GM10847 (cell line): Measurements from ENCODE around the gene KDM8.

Experiments used
- POLR2A ChIP-seq: IDR thresholded peaks from 2 replicates; pipeline ENCODE4 v1.6.1; 2011; ENCODE audit not compliant: insufficient read length; ENCODE audit errors: extremely low read depth

The KDM8 gene

DNA sequence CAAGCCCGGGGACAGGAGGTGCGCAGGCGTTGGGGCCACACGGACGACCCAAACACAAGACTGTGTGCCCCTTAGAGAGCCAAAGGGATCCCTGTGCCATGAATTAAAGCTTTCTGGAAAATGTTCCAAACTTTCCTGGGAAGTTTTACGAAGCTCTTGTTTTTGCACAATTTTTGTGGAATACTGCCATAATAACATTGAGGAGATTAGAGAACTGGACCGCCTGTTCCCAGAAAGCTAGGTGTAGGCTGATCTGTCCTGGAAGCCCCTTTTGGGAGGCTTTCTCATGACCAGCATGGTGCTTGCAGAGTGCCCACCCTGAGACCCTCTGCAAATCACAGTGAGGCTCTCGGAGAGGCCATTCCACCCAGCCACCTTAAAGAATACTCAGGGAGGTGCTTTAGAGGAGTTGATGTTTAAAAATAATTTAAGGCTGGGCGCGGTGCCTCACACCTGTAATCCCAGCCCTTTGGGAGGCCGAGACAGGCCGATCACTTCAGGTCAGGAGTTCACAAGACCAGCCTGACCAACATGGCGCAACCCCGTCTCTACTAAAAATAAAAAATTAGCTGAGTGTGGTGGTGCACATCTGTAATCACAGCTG lies 1.1 kb downstream of the KDM8 start:
- TF ChIP-seq POLR2A: no peak

DNA sequence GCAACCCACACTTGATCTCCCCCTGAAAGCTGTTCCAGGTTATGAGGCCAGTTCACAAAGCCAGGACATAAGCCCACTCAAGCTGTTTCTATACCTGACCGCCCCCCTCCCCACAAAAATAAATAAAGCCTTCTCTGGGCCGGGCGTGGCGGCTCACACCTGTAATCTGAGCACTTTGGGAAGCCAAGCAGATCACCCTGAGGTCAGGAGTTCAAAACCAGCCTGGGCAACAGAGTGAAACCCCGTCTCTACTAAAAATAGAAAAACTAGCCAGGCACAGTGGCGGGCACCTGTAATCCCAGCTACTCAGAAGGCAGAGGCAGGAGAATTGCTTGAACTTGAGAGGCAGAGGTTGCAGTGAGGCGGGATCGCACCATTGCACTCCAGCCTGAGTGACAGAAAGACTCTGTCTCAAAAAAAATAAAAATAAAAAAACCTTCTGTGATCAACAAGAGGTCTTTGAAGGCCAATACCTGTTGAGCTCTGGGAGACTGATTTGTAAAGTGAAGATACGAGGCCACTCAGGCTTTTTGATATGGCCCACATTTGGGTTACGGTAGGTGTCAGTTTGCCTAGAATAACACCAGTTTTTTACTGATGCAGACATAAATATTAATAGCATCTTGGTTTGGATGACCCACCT lies 2.2 kb downstream of the KDM8 start:
- no peak for TF ChIP-seq POLR2A

DNA sequence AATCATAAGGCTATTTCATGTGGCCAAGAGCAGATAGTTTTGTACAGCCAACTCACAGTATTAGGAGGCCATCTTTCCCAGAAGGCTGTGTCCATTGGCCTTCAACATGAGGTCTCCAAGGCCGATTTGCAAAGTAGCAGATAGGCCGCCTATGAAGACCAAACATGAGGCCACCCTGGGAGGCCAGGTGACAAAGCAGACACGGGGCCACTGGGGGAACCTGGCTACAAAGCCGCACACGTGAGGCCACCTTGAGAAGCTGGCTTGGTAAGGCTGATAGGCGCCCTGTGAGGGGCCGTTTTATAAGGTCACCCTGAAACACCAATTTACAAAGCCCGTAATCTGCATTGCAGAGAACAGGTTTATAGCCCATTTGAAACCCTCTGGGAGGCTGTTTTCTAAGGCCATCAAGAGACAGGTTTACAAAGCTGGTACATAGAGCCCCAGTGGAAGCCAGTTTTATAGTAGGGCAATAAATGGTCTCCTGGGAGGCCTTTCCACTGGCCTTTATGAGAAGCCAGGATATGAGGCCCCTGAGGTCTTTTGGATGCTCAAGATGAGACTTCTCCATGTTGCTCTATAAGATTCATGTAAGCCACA lies 4.9 kb downstream of the KDM8 start:
- TF ChIP-seq POLR2A: no peak

DNA sequence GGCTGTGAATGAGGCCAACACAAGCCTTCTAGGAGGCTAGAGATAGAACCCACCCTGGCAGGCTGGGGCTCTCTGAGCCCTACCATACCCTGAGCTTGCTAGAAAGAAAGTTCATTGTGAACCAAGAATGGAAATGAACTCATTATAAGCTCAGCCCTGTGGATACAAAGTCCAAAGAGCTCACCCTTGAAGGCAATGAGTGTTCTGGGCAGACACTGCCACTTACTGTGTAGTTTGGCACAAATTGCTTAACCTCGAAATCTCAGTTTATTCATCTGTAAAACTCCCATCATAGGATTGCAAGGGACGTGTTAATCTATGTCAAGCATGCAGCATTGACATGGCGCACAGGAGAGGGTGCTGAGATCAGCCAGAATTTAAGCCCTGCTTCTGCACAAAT lies 5.5 kb downstream of the KDM8 start:
- TF ChIP-seq POLR2A: no peak

DNA sequence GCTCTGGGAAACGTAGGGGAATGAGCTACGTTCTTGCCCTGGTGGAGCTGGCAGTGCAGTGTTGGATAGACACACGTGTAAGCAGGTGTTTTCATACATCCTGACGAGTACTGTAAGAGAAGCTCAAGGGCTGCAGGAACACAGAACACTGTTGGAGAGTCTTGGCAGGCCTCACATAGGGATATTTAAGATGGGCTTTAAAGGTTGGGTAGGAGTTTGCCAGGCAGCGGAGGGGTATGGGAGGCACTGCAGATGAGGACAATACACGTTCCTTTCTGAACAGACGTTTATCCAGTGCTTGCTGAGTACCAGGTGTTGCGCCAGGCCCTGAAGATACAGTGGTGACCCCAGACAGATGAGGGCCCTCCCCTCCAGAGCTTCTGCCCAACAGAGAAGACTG lies 6.3 kb downstream of the KDM8 start:
- TF ChIP-seq POLR2A: no peak

DNA sequence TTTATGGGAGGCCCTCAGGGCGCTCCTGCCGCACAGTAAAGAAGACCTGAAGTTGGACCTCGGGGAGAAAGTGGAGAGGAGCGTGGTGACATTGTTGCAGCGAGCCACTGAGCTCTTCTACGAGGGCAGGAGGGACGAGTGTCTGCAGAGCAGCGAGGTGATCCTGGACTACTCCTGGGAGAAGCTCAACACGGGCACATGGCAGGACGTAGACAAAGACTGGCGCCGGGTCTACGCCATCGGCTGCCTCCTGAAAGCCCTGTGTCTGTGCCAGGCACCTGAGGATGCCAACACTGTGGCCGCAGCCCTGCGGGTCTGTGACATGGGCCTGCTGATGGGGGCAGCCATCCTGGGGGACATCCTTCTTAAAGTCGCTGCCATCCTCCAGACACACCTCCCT lies 6.8 kb downstream of the KDM8 start:
- TF ChIP-seq POLR2A: no peak

DNA sequence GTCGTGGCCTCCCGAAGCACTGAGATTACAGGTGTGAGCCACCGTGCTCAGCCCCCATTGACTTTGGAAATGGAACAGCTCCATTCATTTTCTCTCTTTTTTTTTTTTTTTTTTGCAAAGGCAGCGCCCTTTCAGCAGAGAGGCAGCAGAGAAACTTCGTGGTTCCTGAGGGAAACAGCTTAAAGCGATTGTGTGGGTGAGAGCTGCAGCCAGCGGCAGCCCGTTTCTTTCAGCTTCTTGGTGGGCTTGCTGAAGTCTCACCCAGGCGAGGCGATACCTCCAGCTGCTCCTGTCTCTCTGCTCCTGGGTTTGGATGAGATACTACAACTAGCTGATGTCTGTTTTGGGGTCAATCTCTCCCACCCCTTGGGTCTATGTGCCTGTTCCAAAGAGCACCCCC lies 7.7 kb downstream of the KDM8 start:
- TF ChIP-seq POLR2A: no peak

DNA sequence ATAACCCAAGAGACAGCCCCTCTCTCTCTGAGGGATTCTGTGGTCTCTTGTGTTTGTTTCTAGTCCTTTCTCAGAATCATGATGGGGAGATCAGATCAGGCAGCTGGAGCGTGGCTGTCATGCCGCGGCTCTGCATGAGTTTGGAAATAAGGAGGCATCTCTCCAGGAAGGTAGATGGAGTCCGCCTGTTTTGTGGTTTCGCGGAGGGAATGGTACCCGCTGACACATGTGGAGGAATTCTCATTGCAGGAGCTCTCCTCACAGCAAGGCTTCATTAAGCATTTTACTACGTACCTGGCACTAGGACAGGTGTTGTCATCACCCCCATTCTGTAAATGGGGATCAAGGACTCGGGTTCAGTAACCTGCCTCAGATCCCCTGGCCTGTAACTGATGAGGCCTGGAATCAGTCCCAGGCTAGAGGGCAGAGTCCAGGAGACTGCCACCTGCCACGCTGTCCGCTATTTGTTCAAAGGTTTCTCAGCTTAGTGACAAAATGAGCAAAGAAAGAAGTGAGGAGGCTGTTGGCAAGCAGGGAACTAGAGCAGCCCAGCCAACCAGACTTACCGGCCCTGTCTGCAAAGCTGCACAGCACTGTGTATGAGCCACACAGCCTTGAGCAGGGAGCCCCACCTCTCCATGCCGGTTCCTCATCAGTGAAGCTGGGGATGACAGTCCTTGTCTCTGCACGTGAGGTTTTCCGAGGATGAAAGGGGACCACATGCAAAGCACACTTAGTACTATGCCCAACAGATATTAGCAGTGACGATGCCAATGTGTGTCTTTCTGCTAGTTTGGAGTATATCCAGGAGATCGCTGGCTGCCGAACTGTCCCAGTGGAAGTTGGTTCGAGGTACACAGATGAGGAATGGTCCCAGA lies 11.0 kb downstream of the KDM8 start:
- TF ChIP-seq POLR2A: no peak

DNA sequence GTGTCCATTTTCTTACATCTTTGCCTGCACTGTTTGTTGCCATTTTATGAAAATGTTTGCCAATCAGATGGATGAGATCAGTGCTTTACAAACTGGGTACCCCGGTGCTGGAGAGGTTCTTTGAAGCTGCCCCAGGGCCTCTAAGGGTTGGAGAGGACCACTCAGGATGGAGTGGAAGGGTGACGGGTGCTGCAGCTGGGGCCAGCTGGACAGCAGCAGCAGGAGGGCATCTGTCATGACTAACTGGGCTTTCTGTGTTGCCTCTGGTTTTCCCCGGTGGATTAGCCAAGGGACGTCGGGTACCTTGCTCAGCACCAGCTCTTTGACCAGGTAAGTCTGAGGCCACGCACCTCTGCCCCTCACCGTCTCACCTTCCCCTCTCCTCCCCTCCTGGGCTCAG lies 12.3 kb downstream of the KDM8 start:
- TF ChIP-seq POLR2A: no peak

DNA sequence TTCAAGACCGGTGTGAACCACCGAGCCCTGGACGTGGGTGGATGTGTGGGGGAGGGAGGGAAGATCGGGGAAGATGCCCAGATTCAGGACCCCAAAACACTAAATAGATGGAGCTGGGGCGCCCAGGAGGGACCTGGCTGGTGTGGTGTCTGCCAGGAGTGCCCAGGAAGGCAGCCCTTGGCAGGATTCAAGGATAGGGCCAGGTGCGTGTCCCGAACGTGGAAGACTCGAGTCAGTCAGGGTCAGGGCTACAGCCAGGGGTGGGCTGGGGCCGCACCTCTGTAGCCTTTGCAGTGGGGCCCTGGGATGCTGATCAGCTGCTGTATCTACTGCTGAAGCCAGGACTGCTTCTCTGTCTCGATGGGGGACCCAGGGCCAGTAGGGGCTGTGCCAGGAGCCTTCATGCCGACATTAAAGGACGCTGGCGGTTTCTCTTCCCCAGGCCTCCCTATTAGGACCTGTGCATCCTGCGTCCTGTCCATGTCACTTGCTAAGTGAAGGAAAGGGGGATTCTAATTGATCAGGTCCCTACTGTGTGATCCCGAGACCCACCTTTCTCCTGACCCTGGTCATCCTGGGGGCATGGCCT lies 13.1 kb downstream of the KDM8 start:
- TF ChIP-seq POLR2A: no peak

DNA sequence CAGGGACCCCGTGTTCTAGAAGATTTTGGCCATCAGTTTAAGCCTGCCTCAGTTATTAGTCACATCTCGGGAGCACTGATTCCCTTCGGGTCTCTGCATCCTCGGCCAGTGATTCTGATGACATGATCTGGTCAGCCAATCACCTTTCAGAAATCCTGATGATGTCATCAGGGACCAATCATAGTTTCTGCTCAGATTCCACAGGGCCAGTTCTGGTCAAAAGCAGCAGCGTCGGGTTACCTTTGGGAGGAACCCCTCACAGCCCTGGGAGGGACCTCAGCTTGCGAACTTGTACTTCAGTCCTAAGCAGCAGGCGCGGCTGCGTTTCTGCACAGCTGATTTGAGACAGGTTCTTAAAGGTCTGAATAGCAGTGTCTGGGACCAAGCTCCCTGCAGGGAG lies 13.9 kb downstream of the KDM8 start:
- TF ChIP-seq POLR2A: no peak

DNA sequence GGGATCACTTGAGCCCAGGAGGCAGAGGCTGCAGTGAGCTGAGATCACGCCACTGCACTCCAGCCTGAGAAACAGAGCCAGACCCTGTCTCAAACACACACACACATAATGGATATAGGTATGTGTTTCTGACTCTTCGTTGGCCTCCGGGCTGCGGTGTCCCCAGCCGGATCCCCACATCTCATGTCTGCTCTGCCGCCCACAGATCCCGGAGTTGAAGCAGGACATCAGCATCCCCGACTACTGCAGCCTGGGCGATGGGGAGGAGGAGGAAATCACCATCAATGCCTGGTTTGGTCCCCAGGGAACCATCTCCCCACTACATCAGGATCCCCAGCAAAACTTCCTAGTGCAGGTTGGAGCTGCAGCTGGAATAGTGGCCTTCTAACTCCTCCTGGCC lies 15.4 kb downstream of the KDM8 start:
- TF ChIP-seq POLR2A: no peak

DNA sequence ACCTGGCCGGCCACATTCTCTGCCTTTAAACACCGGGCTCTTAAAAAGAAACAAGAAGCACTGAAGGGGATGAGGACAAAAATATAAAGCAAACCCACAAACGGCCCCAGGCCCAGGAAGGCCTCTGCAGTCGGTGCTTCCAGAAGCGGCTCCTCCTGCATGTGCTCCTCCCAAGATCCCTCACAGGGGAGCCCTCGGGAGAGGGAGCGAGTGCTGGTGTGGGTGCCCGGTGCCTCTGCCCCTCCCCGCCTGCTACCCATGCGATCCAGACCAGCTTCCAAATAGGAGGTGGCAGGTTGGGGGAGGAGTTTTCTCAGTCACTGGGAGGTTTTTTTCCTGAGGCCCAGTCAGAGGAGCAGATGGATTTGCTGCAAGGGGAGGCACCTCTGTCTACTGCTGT lies 15.8 kb downstream of the KDM8 start:
- no peak for TF ChIP-seq POLR2A

DNA sequence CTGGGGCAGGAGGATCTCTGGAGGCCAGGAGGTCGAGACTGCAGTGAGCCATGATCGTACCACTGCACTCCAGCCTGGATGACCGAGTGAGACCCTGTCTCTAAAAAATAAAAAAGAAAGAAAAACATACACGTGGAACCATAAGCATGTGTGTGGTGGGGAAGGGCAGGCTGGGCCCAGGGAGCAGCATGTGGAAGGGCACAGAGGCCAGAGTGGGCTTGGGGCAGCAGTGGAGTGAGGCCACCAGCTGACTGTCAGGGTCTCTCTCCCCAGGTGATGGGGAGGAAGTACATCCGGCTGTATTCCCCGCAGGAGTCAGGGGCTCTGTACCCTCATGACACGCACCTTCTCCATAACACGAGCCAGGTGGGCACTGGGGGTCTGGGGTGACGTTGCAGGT lies 16.8 kb downstream of the KDM8 start:
- TF ChIP-seq POLR2A: no peak

DNA sequence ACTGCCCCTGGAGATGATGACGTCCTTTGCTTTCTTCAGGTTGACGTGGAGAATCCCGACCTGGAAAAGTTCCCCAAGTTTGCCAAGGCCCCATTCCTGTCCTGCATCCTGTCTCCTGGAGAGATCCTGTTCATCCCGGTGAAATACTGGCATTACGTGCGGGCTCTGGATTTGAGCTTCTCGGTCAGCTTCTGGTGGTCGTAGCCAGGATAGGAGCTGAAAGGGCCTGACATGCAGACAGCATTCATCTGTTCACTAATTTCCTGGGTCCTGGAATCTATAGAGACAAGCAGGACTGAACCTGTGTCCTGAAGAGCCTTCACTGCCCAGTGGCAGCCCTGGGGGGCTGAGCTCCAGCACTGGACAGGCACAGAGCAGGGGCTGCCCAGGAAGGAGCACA lies 17.2 kb downstream of the KDM8 start:
- no peak for TF ChIP-seq POLR2A

DNA sequence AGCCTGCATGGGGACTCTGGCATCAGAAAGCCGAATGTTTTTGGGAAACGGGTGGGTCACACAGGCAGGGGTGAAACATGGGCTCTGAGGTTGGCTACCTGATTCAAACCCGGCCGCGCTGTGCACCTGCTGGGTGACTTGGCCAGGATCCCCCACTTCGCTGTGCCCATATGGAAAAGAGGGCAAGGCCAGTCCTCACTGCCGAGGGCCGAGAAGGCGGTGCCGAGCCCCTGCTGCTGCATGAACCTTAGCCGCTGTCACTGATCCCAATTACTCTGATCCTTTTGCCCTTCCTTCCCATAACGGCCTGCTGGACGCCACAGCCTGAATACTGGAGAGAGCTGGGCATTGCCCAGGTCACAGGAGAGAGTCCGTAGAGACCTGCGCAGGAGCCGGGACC lies 17.7 kb downstream of the KDM8 start:
- TF ChIP-seq POLR2A: no peak
